Glutamatergic neuron (in vitro differentiated cells): ENCODE data around the gene SLC22A4. TPM values are rescaled to one million over a fixed set of nuclear protein-coding genes. Genes with fewer than 3 reads are reported as not detected.

Experiments
- DNase-seq: peaks from one replicate; pipeline ENCODE4 v3.0.0; 2022
- H3K27ac Mint-ChIP-seq: one replicate; pipeline ENCODE4 v1.8.0; 2020; ENCODE audit warnings: mild to moderate bottlenecking, mixed read lengths, inconsistent platforms; ENCODE audit not compliant: unreplicated experiment
- H3K27me3 Mint-ChIP-seq: one replicate; pipeline ENCODE4 v1.8.0; 2020; ENCODE audit warnings: mild to moderate bottlenecking, moderate library complexity, mixed read lengths, inconsistent platforms; ENCODE audit not compliant: unreplicated experiment
- H3K36me3 Mint-ChIP-seq: one replicate; pipeline ENCODE4 v1.8.0; 2020; ENCODE audit warnings: mild to moderate bottlenecking, mixed read lengths, inconsistent platforms; ENCODE audit not compliant: unreplicated experiment
- H3K4me1 Mint-ChIP-seq: one replicate; pipeline ENCODE4 v1.8.0; 2020; ENCODE audit warnings: mild to moderate bottlenecking, low read depth, mixed read lengths, inconsistent platforms; ENCODE audit not compliant: unreplicated experiment
- H3K4me3 Mint-ChIP-seq: one replicate; pipeline ENCODE4 v1.8.0; 2020; ENCODE audit warnings: mild to moderate bottlenecking, mixed read lengths, inconsistent platforms; ENCODE audit not compliant: unreplicated experiment
- H3K9me3 Mint-ChIP-seq: one replicate; pipeline ENCODE4 v1.8.0; 2020; ENCODE audit warnings: mild to moderate bottlenecking, moderate library complexity, mixed read lengths, inconsistent platforms; ENCODE audit not compliant: unreplicated experiment
- total RNA-seq: library from RNA; stranded (reverse); fragmentation: NEBNext Ultra II Directional; extraction: Animal tissue kit (Norgen Biotek cat#: 25700); gene quantifications from one replicate; pipeline ENCODE4 v1.2.1, GENCODE V29; 2021; ENCODE audit not compliant: unreplicated experiment
- TF ChIP-seq, protein P1 (sequence below): fragments of 200-600 bp; sonication (generic); IDR thresholded peaks from one replicate; pipeline ENCODE4 v1.5.0; 2021; ENCODE audit not compliant: partially characterized antibody, unreplicated experiment

The SLC22A4 gene
- total RNA-seq, 1 donor from 2014 or later: 0.37 TPM

GRCh38 chr5:132264546-132265335, 29.5 kb upstream of the SLC22A4 start:
- peaks cover 9% of the 10 kb centered on the region for H3K27me3 Mint-ChIP-seq
- H3K27ac Mint-ChIP-seq: no peak overlapping the region
- H3K4me1 Mint-ChIP-seq: peaks cover 37% of the 10 kb centered on the region
- H3K36me3 Mint-ChIP-seq: no peaks in the 10 kb centered on the region
- DNase-seq: no peak
- no peak overlapping the region for H3K4me3 Mint-ChIP-seq
- TF ChIP-seq, protein P1, sequence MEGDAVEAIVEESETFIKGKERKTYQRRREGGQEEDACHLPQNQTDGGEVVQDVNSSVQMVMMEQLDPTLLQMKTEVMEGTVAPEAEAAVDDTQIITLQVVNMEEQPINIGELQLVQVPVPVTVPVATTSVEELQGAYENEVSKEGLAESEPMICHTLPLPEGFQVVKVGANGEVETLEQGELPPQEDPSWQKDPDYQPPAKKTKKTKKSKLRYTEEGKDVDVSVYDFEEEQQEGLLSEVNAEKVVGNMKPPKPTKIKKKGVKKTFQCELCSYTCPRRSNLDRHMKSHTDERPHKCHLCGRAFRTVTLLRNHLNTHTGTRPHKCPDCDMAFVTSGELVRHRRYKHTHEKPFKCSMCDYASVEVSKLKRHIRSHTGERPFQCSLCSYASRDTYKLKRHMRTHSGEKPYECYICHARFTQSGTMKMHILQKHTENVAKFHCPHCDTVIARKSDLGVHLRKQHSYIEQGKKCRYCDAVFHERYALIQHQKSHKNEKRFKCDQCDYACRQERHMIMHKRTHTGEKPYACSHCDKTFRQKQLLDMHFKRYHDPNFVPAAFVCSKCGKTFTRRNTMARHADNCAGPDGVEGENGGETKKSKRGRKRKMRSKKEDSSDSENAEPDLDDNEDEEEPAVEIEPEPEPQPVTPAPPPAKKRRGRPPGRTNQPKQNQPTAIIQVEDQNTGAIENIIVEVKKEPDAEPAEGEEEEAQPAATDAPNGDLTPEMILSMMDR: no peak
- H3K9me3 Mint-ChIP-seq: peaks cover 6% of the 10 kb centered on the region

DNA sequence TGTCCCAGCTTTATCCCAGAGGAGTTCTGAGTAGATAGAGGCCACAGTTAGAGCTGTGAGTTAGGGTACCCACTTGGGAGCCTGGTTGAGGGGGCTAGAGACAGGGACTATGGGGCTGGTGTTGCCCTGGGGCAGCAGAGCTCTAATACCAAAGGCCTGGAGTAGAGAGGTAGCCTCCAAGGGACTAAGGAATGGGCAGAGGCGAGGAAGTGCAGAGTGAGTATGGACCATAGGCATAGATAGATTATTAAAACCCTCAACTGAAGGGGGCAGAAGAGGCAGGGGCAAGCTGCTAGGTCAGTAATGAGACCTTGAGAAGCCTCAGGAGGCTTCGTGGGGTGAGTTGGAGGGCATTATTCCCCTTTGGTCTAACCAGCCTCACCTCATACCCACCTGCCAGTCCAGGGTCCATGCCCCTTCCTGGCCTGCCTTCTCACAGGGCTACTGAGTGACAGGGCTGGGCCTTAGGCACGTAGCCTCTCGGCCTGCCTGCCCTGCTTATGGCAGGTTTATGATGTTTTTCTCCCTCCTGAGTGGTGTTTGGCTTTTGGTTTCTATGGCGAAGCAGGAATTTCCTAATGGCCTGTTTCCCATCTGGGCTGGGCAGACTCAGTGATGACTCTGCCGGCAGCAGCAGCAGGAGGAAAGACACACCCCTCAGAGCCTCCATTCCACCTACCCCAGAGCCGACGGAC, 28.7 kb upstream of the SLC22A4 start:
- Mint-ChIP-seq H3K36me3 (no peaks in the 10 kb centered on the region), H3K4me3 (no peak overlapping the region), H3K27ac (peak overlapping the region; percentile 48), H3K9me3 (peaks cover 2% of the 10 kb centered on the region), H3K4me1 (peaks cover 35% of the 10 kb centered on the region), H3K27me3 (peaks cover 6% of the 10 kb centered on the region)
- TF ChIP-seq, protein P1: no peak
- peak; percentile 53 for DNase-seq

GRCh38 chr5:132266031-132266835, 28.0 kb upstream of the SLC22A4 start:
- TF ChIP-seq, protein P1: no peak
- Mint-ChIP-seq H3K36me3 (no peaks in the 10 kb centered on the region), H3K4me3 (no peak overlapping the region), H3K9me3 (peaks cover 2% of the 10 kb centered on the region), H3K4me1 (peaks cover 38% of the 10 kb centered on the region), H3K27ac (no peak overlapping the region), H3K27me3 (peaks cover 10% of the 10 kb centered on the region)
- DNase-seq: no peak

- DNase-seq: no peak
- TF ChIP-seq, protein P1: no peak
- H3K4me1 Mint-ChIP-seq: peaks cover 35% of the 10 kb centered on the region
- no peaks in the 10 kb centered on the region for H3K36me3 Mint-ChIP-seq
- H3K27ac Mint-ChIP-seq: no peak overlapping the region
- peaks cover 4% of the 10 kb centered on the region for H3K9me3 Mint-ChIP-seq
- peaks cover 10% of the 10 kb centered on the region for H3K27me3 Mint-ChIP-seq
- no peak overlapping the region for H3K4me3 Mint-ChIP-seq
Measured at GRCh38 chr5:132266836-132267160, 27.4 kb upstream of the SLC22A4 start.
